GM19043 (cell line): Measurements from ENCODE around the gene CRYBG2.
"Not testable (repeated sequence)": the region's sequence is repeated elsewhere in the genome, so short reads cannot be mapped to it uniquely, and the experiment has no call there.

ENCODE experiments used
- ATAC-seq: cut with Tn5 transposase; IDR thresholded peaks from one replicate; pipeline ENCODE4 v1.9.1; 2021; ENCODE audit warnings: low read depth; ENCODE audit not compliant: unreplicated experiment

Gene CRYBG2

DNA sequence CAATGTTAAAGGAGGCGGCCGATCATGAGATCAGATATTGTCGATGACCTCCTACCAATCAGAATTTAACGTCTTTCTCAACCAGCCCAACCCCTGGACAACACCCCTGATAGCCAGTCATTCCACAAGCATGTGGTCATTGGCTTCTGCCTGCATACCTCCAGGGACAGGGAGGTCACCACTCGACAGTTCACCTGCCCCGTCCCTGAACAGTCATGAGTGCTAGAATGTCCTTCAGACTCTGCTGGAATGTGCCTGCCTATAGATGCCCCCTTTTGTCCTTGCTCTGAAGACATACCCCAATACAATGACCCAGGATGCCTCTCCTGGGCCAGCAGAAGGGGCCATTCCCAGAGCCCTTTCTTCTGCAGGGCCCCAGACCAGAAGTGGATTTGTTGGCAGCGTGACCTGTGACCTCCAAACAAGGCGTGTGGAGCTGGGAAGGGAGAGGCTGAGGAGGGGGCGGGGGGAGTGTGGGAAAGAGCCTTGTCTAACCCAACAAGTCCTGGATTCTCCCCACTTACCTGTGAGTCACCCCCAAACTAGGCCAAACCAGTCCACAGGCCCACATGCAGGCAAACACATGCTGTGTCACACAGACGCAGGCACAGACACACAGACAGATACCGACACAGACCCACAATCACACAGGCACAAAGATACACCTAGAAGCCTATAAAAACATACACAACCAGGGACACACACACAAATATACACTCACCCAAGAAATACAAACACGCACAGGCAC, 2.2 kb downstream of the CRYBG2 start:
- ATAC-seq: no peak

DNA sequence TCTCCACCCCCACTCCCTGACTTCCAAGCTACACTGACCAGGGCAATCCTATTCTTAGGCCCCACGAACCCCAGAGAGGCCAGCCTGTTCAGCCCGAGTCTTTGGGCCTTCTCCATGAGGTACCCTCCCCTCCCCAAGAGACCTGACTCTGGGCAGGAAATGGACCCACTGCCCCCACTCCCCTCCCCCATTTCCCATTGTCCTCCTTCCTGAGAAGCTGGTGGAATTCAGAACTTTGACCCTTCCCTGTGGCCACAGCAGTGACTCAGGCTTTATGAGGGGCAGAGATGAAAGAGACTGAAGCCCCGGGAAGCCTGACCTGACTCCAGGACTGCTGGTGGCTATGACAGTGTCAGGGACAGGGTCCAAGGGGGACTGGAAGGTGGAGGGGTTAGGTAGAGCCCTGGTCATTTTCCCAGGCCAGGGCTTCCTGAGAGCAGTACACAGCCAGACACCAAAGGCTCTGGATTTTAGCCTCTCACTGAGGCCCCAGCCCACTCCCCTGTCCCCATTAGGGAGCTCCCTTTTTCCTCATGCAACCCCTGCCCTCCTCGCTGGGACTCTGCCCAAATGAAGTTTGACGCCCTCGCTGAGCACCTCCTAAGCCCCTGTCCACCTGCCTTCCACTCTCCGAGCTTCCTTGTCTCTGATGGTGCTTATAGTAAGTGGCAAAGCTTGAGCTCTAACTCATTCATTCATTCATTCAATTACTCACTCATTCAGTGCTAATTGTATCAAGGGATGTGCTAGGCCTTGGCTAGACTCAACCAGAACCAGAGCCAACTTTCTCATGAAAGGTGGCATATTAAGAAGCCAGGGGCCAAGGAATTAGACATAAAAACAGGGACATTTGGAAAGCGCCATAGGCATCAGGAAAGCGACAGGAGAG, 3.0 kb downstream of the CRYBG2 start:
- no peak for ATAC-seq

DNA sequence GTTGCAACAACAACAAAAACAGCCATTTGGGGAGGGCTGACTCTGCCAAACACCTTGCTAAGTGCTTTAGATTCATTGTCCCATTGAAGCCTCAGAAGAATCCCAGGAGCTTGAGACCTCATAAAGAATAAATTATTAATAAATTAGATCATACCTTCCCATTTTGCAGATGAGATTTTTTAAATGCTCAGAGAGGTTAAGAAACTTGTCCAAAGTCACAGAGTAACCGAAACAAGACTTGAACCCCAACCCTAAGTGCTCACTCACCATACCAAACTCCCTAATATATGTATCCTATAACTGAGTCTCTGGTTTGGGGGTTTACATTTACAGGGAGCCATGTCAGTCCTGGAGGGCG, 3.6 kb downstream of the CRYBG2 start:
- no peak for ATAC-seq

DNA sequence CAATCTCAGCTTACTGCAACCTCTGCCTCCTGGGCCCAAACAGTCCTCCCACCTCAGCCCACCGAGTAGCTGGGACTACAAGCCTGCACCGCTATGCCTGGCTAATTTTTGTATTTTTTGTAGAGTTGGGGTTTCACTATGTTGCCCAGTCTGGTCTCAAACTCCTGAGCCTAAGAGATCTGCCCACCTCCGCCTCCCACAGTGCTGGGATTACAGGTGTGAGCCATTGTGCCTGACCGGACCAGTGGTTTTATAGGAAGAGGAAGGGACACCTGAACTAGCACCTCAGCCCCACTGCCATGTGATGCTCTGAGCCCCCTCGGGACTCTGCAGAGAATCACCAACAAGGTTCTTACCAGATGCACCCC, 4.1 kb downstream of the CRYBG2 start:
- no peak for ATAC-seq

DNA sequence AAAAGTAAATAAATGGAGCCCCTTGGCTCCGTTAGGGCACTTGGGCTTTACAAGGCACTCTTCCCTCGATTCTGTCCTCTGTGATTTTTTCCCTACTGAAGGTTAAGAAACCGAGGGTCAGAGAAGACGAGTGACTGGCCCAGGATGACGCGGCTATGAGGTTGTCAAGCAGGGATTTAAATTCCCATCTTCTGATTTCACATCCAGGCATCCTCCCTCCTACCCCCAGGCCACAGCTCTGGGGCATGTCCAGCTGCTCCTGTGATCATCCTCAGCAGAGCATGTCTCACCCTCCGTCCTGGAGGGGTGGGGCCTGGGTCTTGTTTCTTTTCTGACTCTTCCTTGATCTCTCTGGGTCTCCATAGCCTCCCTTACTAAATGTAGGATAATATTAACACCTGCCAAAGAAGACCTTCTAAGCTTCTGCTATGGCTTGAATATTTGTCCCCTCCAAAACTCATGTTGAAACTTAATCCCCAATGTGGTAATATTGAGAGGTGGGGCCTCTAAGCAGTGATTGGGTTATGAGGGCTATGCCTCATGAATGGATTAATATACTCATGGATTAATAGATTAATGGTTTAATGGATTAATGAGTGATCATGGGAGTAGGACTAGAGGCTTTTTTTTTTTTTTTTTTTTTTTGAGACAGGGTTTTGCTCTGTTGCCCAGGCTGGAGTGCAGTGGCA, 4.6 kb downstream of the CRYBG2 start:
- ATAC-seq: no peak

DNA sequence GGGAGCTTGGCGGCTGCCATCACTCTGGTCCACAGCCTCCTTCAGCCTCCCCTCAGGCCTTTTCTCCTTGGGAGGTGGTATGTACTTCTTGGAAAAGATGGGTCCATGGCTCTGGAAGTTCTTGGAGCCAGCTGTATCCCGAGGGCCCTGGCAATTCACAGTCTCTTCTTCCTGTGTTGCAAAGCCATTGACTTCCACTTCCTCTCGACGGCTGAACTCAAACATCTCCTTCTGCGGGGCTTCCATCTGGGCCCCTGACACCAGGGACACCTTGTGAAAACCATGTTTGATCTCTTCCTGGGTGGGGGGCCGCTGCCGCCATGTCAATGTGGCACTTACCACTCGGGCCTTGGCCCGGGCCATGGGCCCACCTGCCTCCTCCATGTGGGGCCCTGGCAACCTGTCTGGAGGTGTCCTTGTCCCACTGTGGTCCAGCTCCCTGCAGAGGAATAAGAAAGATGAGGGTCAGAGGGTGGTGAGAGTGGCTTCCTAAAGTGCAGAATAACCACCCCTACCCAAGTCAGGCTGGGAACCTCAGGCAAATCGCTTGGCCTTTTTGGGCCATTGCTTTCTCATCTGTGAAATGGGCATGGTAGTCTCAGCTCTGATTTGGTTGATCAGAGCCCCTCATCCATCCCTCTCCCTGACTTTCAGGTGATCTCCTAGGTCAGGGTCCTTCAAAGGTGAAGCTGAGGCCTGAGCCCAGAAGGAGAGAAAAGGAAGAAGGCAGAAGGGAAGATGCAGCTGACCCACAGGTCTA, 7.5 kb downstream of the CRYBG2 start:
- no peak for ATAC-seq

DNA sequence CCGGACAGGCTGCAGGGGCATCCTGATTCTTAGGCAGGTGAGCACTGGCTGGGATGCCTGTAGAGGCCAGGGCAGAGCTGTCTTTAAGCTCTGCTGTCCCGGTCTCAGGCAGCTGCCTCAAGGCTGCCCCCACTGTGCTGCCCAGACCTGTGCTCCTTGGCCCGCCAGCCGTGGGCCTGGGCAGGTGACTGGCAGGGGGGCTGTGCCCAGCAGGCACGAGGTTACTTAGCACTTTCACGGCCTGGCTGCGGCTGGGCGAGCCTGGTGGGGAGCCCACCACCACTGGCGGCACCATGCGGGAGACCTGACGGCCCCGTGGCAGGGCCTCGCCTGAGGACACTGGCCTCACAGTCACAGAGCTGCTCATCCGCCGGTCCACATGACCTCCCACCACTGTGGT, 8.2 kb downstream of the CRYBG2 start:
- ATAC-seq: no peak

DNA sequence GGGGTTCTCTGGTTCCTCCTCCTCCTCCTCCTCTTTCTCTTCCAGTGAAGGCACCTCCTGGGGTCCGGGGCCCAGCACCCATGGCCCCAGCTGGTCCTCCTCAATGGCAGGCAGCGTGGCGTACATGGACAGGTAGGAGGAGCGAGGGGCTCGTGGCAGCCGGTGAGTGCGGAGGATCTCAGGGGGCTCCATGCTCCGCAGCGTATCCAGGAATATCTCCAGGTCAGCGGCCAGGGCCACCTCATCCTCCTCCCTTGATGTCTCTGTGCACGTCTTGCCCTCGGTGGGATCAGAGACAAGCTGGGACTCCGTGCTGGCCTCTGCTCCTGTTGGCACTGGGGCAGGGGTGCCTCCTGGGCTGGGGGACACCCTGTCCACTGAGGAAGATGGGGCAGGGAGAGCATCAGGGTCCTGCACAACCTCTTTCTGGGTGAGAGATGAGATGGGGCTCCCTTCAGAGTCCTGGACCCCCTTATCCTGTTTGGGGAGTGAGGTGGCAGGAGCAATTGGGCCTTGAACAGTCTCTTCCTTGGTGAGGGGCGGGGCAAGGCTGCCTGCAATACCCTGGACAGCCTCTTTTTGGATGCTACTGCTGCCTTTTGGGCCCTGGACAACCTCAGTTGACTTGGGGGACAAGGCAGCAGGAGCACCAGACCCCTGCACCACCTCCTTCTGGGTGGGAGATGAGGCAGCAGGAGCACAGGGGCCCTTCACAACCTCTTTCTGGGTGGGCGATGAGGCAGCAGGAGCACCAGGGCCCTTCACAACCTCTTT, 9.6 kb downstream of the CRYBG2 start:
- ATAC-seq: no peak

DNA sequence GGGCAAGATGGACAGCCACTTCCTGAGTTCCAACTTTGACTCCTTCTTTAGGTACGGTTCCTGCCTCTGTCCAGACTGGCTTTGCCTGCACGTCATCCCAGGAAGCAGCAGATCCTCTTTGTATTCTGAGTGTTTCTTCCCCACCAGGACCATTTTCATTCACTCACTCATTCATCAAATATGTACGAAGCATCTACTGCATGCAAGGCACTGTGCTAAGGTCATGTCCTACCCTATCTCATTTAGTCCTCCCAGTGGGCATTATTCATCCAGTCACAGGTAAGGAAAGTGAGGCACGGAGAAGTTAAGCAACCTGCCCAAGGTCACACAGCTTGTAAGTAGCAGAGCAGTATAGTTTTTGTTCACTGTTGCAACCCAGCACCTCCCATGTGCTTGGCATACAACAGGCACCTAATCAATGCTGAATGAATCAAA, 13.9 kb downstream of the CRYBG2 start:
- ATAC-seq: no peak

DNA sequence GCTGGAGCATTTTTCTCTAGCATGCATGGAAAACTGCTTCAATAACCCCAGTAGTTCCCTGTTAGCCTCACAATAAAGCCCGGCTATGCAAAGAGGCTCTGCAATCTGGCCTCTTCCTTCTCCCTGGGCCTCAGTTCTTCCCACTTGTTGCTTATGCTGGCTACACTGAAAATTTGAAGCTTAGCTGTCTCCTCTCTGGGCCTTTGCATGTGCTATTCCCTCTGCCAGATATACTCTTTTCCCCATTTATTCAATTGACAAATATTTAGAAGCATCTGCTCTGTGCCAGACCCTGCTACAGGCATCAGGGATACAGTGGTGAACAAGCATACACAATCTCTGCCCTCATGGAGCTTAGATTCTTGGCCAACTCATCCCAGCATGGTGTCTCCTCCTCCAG, 15.3 kb downstream of the CRYBG2 start:
- ATAC-seq: no peak

DNA sequence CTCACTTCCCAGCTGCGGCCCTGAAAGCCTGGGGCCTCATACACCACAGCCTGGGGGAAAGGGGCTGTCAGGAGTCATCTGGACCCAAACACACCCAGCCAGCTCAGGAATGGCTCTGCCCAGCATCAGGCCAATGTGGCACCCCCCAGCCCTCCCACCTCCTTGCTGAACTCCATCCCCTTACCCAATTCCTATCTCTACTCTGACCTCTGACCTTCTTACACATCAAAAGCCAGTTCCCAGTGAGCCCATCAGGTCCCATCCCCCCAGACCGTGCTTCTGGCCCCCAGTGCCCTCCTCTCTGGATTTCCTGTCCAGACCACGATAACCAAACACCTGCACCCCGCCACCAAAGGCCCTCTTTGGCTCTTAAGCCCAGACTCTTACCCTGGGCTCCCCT, 16.3 kb downstream of the CRYBG2 start:
- ATAC-seq: no peak

DNA sequence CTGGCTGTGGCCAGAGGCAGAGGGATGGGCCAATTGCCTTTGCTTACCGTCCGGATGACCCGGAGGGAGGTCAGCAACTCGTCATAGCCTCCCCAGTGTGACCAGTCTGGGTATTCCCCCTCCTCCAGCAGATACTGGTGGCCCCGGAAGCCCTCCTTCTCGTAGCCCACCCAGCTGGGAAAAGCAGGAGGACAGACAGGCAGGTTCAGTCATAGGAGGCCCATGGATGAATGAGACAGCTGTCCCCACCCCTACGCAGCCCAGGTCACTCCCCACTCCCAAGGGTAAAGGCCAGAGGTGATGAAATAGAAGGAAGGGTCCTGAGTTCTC, 16.8 kb downstream of the CRYBG2 start:
- no peak for ATAC-seq

DNA sequence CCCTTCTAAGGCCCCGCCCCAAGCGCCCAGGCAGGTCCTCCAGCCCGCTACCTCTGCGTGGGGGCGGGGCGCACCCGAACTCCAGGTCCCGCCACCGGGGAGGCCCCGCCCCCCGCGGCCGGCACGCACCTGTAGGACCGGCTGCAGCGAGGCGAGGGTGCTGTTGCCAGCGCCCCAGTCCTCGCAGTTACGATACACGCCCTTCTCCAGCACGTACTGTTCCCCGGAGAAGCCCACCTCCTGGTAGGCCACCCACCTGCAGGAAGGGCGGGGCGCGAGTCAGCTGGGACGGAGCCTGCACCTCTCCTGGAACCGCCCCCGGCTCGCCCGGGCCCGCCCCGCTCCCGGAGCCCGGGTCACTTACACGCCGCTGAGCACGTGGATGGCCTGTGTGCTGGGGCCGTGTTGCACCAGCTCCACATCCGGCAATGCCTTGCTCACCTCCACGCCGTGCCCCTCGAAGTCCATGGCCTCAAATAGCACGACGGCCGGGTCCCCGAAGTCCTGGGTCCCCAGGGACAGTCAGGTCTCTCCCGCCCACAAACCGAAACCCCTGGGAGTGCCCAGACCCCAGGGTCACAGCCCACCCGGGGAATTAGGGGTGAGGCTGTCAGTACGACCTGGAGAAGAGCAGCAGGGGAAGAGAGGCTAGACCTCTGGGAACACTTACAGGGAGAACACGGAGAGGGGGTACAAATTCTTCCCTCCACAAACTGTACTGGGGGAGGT, 17.3 kb downstream of the CRYBG2 start:
- no peak for ATAC-seq

DNA sequence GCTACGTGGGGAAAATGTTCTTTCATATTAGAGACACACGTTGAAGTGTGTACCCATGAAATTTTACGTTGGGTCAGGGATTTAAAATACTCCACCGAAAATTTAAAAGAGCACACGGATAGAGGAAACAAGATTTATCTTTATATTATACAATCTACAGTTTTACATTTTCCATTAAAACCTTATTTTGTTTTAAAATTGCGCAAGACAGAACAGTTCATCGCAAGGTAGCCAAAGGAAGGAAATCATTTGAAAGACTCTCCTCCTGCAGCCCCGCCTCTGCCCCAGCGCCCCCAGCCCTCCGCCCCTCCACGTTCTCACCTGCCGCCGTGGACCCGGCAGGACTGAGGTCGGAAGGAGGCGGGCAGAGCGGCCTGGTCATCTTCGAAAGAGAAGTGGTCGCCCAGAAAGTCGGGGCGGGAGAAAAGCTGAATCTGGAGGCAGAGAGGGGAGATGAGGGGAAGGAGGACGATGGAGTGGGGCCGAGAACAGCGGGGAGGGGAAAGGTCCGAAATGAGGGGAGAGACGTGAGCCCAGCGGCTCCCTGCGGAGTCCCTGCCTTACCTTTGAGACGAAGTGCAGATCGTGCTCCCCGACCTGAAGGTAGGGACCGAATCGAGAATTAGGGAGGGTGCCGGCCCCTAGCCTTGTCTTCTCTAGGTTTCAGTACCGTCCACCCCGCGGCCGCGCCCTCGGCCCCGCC, 18.0 kb downstream of the CRYBG2 start:
- ATAC-seq: no peak

DNA sequence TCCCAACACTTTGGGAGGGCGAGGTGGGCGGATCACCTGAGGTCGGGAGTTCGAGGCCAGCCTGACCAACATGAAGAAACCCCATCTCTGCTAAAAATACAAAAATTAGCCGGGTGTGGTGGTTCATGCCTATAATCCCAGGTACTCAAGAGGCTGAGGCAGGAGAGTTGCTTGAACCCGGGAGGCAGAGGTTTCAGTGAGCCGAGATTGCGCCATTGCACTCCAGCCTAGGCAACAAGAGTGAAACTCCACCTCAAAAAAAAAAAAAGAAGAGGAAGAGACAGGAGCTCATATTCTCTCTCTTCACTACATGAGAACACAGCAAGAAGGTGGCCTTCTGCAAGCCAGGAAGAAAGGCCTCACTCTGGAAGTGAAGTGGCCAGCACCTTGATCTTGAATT, 20.6 kb downstream of the CRYBG2 start:
- ATAC-seq: not testable (repeated sequence)

DNA sequence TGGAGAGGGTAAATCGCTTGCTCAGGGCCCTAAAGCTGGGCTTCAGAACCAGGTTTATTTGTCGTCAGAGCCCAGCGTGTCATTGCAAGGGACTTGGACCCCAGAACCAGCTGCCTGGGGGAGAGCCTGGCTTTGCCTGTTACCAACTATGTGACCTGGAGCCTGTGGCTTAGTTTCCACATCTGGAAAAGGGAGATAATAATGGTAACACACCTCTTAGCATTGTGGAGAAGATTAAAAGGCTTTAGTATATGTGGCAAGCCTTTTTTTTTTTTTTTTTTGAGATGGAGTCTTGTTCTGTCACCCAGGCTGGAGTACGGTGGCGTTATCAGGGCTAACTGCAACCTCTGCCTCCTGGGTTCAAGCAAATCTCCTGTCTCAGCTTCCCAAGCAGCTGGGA, 23.7 kb downstream of the CRYBG2 start:
- ATAC-seq: no peak

DNA sequence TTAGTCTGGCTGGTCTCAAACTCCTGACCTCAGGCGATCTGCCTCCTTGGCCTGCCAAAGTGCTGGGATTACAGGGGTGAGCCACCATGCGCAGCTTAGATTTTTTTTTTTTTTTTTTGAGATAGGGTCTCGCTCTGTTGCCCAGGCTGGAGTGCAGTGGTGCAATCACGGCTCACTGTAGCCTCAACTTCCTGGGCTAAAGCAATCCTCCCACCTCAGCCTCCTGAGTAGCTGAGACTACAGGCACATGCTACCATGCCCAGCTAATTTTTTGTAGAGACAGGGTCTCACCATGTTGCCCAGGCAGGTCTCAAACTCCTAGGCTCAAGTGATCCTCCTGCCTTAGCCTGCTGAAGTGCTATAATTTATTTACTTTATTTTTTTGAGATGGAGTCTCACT, 24.6 kb downstream of the CRYBG2 start:
- ATAC-seq: not testable (repeated sequence)

DNA sequence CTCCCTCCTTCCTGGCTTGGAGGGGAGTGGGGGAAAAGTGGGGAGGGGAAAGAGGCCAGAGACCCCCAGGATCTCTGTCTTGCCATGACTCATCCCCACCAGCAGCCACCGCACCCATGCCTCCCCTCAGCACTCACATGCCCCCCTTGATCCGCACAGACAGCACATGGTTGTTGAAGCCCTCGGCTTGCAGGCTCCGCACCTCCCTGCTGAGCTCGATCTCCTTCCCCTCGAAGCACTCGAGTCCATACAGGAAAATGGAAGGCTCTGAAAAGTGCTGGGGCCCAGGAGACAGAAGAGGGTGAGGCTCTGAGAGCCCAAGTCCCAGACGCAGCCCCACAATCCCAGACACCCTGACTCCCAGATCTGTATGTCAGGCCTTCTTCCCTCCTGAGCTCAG, 25.3 kb downstream of the CRYBG2 start:
- no peak for ATAC-seq

DNA sequence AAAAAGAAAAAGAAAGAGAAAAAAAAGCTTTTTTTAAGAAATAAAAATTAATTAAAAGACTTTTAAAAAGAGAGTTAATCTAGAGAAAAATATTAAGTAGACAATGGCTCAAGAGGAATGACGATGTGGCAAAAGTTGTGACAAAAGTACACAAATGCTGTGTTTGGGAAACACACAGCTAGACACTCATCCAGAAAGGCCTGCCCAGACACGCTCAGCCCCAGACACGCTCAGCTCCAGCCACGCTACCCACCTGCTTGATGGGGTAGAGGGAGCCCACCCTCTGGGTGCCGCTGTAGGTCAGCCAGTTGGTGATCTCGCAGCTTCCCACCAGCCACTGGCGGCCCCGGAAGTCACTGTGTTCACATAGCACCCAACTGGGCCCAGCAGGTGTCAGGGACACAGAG, 26.0 kb downstream of the CRYBG2 start:
- no peak for ATAC-seq
